NCI-H2171 treated with DMSO at 0.1 percent for 48 hours (cell line): ENCODE measurements around the gene FAM25A.

Experiments
- DNase-seq: peaks from one replicate; lab custom pipeline; 2025; lab: John Stamatoyannopoulos, UW

The FAM25A gene

DNA sequence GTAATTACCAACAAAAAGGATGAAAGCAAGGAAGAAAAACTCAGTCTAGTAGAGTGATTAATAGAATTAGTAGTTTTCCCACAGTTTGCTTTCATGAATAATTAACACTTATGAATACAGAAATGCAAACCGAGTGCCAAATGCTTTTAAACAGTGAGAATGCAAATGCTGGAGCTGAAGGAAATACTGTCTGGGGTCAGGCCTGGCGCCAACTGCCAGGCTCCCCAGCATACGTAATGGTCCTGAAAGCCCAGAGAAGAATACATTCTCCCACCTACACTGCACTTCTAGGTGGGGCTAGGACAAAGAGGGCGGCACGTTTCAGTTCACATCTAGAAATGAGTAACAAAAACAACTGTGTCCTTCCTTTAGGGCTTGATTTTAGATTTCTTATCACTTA, 44.6 kb downstream of the FAM25A start:
- DNase-seq, result no peak

DNA sequence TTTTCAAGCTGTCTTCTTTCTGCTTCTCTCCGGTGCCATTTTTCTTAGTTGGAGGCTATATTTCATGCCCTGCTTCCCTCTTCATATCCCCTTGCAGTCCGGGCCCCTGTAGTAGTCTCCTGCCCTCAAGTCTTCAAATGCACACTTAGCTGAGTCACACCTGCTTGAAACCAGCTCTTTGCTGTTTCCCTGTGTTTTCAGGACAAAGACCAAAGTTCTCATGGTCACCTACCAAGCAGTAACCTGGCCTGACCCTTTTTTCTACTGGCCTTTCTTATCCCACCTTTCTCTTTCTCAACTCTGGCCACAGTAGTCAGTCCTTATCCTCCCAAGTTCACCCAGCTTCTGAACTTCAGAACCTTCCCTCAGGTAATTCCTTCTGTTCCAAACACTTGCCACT, 46.1 kb downstream of the FAM25A start:
- DNase-seq, result no peak

DNA sequence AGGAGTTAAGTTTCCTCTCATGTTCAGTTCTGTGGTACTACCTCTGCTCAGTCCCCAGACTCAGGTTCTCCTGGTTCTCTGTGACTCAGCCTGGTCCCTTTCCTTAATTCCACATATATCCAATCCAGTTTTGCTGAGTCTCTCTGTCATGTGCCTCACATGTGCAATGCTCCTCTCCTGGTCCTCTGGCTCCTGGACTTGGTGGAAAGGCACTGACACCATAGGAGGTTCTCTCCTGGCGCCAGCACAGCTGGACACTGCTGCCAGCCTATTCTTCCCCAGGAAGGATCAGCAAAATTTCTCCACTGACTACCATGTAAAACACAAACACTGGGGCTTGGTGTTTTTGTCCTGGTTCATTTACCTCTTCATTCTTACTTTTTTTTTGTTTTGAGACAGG, 46.8 kb downstream of the FAM25A start:
- DNase-seq, result no peak

DNA sequence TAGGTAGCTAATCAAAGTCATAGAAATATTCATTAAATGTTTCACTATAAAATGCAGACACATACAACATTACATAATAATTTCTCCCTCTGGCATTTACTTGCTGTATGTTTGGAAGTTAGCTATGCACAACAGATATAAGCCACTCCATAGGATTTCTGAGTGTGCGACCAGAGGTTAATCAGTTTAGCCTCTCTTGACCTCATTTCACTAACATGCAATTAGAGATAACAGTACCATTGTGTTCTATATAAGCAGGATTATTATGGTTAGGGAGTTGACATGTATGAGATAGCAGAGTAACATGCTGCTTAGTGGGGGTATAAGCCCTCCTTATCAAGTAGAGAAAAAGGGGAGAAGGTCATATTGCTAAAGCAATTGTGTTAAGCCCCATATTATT, 48.2 kb downstream of the FAM25A start:
- no peak for DNase-seq

DNA sequence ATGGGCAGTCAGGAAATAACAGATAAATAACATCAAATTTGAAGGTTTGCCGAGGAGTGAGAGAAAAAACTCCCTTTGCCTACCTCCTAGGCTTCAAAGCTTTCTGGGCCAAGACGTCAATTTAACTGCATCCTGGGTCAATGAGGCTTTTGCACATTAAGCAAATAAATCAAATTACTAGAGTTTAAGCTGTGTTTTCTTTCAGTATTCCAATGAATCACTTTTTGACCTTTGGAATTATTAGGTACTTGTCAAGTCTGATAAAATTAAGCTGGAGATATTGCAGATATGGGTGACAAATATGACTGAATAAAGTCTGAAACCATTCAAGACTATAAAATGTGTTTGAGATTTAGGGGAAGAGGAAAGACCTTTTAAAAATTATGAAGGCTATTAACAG, 52.4 kb downstream of the FAM25A start:
- no peak for DNase-seq
